ENCODE results near the gene C1orf198. TPM values are rescaled to one million over a fixed set of nuclear protein-coding genes. Genes with fewer than 3 reads are reported as not detected.

Gene C1orf198
- total RNA-seq, 1 donor from 2014 or later = 68.4 TPM

- peak; percentile 63 for DNase-seq
Observed at GRCh38 chr1:230808281-230808872, 59.9 kb downstream of the C1orf198 start.

- DNase-seq = peak; percentile 73
Observed at GRCh38 chr1:230807561-230808280, 60.6 kb downstream of the C1orf198 start.

GRCh38 chr1:230807029-230807428 lies 61.3 kb downstream of the C1orf198 start:
- DNase-seq = peak; percentile 84

- DNase-seq = no peak
Observed at GRCh38 chr1:230806552-230806951, 61.8 kb downstream of the C1orf198 start.

GRCh38 chr1:230804396-230804795 lies 63.9 kb downstream of the C1orf198 start:
- DNase-seq = no peak

GRCh38 chr1:230800891-230801840 lies 67.2 kb downstream of the C1orf198 start:
- DNase-seq = no peak

- DNase-seq = no peak
Observed at GRCh38 chr1:230798491-230798890, 69.8 kb downstream of the C1orf198 start.

- peak; percentile 88 for DNase-seq
Observed at GRCh38 chr1:230797942-230798365, 70.4 kb downstream of the C1orf198 start.

GRCh38 chr1:230797376-230797920 lies 70.9 kb downstream of the C1orf198 start:
- no peak for DNase-seq

- no peak for DNase-seq
Observed at GRCh38 chr1:230796626-230797025, 71.7 kb downstream of the C1orf198 start.

GRCh38 chr1:230794871-230795605 lies 73.3 kb downstream of the C1orf198 start:
- DNase-seq = no peak

GRCh38 chr1:230794431-230794830 lies 73.9 kb downstream of the C1orf198 start:
- peak; percentile 50 for DNase-seq

GRCh38 chr1:230793463-230793745 lies 74.9 kb downstream of the C1orf198 start:
- no peak for DNase-seq

- no peak for DNase-seq
Observed at GRCh38 chr1:230792691-230793462, 75.4 kb downstream of the C1orf198 start.

GRCh38 chr1:230791986-230792564 lies 76.2 kb downstream of the C1orf198 start:
- no peak for DNase-seq

GRCh38 chr1:230790026-230790425 lies 78.3 kb downstream of the C1orf198 start:
- DNase-seq = no peak

GRCh38 chr1:230788561-230789275 lies 79.6 kb downstream of the C1orf198 start:
- DNase-seq = no peak

GRCh38 chr1:230787471-230787870 lies 80.8 kb downstream of the C1orf198 start:
- DNase-seq = no peak

Data from tongue (tissue), 2 donors.